ENCODE data around the gene COL4A6. TPM values are rescaled to one million over a fixed set of nuclear protein-coding genes. Genes with fewer than 3 reads are reported as not detected.

The COL4A6 gene
- polyA plus RNA-seq, 6 donors from 2014 or later = not detected

DNA sequence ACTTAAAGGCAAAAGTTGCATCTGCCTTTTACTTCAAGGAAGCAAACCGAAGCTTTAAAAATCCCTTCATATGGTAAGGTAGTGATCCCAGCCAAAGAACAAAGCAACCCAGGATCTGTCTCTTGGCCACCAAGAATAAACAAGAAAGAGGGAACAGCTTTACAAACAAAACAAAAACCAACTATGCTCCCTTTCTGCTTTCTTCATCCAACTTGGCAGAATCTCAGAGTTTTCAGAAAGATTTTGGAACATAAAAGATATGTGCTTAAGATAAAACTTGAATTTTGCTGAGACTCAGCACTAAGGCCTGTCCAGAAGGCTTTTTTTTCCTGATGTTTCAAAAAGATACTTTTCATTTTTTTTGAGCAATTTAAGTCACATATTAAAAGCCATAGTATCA, 94.0 kb downstream of the COL4A6 start:
- Mint-ChIP-seq H3K9me3 (peaks cover 0 to 3% (median 0%) of the 10 kb centered on the region in 7 donors), H3K27me3 (peaks cover 0 to 6% (median 0%) of the 10 kb centered on the region in 3 donors), H3K36me3 (no peaks in the 10 kb centered on the region), H3K27ac (no peak overlapping the region), H3K4me1 (no peaks in the 10 kb centered on the region), H3K4me3 (no peak overlapping the region)
- DNase-seq (no peak), ATAC-seq (ENCODE audit: low read depth in 2 of 2) (no peak)

DNA sequence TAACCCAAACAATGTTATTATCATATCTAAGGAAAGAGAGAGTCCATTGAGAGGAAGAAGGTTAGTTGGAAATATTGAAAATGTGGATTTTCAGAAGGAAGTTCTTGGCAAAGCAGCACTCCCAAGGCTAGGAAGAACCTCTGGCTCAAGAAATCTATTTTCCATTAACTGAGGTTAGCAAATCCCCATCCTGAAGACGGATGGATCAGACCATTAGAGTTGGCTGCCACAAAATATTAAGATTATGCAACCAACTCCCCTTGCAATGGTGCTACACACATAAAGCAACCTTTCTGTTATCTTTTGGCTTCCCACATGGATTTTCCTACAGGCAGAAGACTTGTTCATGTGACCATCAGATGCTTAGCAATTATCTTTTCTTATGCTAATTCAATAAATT, 96.3 kb downstream of the COL4A6 start:
- Mint-ChIP-seq H3K4me1 (no peaks in the 10 kb centered on the region), H3K9me3 (peaks cover 0 to 4% (median 0%) of the 10 kb centered on the region in 7 donors), H3K4me3 (no peak overlapping the region), H3K27me3 (peaks cover 0 to 6% (median 0%) of the 10 kb centered on the region in 3 donors), H3K27ac (no peak overlapping the region), H3K36me3 (no peaks in the 10 kb centered on the region)
- ATAC-seq (ENCODE audit: low read depth in 2 of 2) = no peak
- DNase-seq = no peak

DNA sequence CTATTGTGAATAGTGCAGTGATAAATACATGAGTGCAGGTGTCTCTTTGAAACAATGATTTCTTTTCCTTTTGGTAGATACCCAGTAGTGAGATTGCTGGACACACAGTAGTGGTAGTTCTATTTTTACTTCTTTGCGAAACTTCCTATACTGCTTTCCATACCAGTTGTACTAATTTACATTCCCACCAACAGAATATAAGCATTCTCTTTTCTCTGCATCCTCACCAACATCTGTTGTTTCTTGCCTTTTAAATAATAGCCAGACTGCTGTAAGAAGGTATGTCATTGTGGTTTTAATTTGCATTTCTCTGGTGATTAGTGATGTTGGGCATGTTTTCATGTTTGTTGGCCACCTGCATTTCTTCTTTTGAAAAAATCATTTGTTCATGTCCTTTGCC, 105.9 kb downstream of the COL4A6 start:
- peaks cover 0 to 4% (median 3%) of the 10 kb centered on the region in 3 donors for H3K27me3 Mint-ChIP-seq
- no peak for DNase-seq
- no peak overlapping the region for H3K4me3 Mint-ChIP-seq
- H3K9me3 Mint-ChIP-seq = peaks cover 0 to 2% (median 0%) of the 10 kb centered on the region in 7 donors
- no peaks in the 10 kb centered on the region for H3K36me3 Mint-ChIP-seq
- no peak overlapping the region for H3K27ac Mint-ChIP-seq
- no peaks in the 10 kb centered on the region for H3K4me1 Mint-ChIP-seq
- no peak for ATAC-seq (ENCODE audit: low read depth in 2 of 2)

DNA sequence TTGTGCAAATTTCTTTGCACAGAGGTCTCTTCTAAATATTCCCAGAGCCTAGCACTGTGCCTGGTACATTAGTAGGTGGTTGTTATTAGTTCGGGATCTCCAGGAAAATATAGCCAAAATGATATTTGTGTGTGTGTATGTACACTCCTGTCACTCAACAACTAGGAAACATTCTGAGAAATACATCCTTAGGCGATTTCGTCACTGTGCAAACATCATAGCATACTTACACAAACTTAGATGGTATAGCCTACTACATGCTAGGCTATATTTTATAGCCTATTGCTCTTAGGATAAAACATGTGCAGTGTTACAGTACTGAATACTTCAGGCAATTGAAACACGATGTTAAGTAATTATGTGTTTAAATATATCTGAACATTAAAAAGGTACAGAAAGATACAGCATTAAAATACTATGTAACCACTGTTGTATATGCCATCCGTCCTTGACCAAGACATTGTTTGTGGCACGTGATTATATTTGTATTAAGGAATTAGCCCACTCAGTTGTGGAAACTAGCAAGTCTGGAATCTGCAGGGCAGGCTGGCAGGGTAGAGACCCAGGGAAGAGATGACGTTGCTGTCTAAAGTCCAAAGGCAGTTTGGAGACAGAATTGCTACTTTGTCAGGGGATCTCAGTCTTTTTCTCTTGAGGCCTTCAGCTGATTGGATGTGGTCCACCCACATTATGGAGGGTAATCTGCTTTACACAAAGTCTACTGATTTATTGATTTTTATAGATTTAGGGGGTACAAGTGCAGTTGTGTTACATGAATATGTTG, 106.9 kb downstream of the COL4A6 start:
- ATAC-seq (ENCODE audit: low read depth in 2 of 2) (no peak), DNase-seq (no peak)
- H3K4me1 Mint-ChIP-seq = no peaks in the 10 kb centered on the region

DNA sequence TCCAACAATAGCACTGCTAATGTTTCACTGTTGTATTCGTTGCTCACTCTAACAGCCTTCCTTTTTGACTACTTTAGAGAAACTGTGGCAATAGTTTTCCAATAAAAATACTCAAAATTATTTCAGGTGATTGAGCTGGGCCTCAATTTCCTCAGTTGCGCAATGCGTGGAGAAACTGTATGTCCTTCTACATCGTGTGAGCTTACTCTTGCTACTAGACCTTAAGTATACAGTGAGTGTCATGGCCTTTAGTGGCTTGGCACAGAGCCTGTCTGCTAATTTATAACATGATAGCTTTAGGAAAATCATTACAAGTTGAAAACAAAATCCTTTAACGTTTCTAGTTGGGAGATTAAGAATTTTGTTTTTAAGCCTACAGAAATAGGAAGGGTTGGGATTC, 114.5 kb downstream of the COL4A6 start:
- H3K4me1 Mint-ChIP-seq = no peaks in the 10 kb centered on the region
- DNase-seq (no peak), ATAC-seq (ENCODE audit: low read depth in 2 of 2) (no peak)
- no peak overlapping the region for H3K27ac Mint-ChIP-seq
- H3K4me3 Mint-ChIP-seq = no peak overlapping the region
- peaks cover 0 to 3% (median under 1%) of the 10 kb centered on the region in 7 donors for H3K9me3 Mint-ChIP-seq
- H3K27me3 Mint-ChIP-seq = peaks cover 0 to 19% (median 0%) of the 10 kb centered on the region in 3 donors
- H3K36me3 Mint-ChIP-seq = no peaks in the 10 kb centered on the region

More for the DNA sequence above, 106.9 kb downstream of the COL4A6 start:
- Mint-ChIP-seq H3K36me3 (no peaks in the 10 kb centered on the region), H3K4me3 (no peak overlapping the region), H3K27me3 (peaks cover 0 to 4% (median 3%) of the 10 kb centered on the region in 3 donors), H3K9me3 (peaks cover 0 to 2% (median 0%) of the 10 kb centered on the region in 7 donors), H3K27ac (no peak overlapping the region)

DNA sequence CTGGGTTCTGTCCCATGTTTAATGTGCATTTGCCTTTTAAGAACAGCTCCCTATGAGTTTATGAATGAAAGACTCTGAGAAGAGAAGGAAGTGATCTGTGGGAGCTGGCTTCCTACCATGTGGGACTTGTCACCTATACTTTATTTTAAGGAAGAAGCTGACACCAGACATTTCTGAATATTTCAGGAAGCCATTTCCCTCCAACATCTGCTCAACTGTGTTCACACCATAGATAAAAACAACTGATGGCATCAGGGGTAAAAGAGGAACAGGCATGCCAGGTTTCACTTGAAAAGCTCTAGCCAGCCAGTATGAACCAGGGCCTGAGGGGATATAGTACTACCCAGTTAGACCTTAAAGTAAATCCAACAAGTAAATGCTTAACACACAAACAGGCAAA, 116.0 kb downstream of the COL4A6 start:
- Mint-ChIP-seq H3K4me1 (no peaks in the 10 kb centered on the region), H3K27ac (no peak overlapping the region)

DNA sequence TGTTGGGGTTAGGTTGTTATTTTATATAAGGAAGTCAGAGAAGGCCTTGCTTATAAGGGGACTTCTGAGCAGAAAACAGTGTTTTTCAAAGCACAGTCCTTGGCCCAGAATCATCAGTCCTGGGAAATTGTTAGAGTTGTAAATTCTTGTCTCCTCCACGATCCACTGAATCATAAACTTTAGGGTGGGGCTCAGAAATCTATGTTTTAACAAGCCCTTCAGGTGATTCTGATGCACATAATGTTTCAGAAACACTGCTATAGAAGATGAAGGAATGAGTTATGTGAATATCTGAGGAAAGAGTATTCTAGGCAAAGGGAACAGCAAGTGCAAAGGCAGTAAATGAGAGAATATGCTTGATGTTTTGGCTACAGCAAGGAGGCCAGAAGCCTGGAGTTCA, 121.8 kb downstream of the COL4A6 start:
- no peak for DNase-seq
- ATAC-seq (ENCODE audit: low read depth in 2 of 2) = no peak
- Mint-ChIP-seq H3K4me1 (no peaks in the 10 kb centered on the region), H3K4me3 (no peak overlapping the region), H3K36me3 (no peaks in the 10 kb centered on the region), H3K27ac (no peak overlapping the region), H3K27me3 (peaks cover 0 to 10% (median 0%) of the 10 kb centered on the region in 3 donors), H3K9me3 (peaks cover 0 to 8% (median 1%) of the 10 kb centered on the region in 7 donors)

More for the DNA sequence above, 116.0 kb downstream of the COL4A6 start:
- Mint-ChIP-seq H3K27me3 (peaks cover 0 to 15% (median 0%) of the 10 kb centered on the region in 3 donors), H3K4me3 (no peak overlapping the region), H3K9me3 (peaks cover 0 to 3% (median under 1%) of the 10 kb centered on the region in 7 donors), H3K36me3 (no peaks in the 10 kb centered on the region)
- DNase-seq (no peak), ATAC-seq (ENCODE audit: low read depth in 2 of 2) (no peak)

DNA sequence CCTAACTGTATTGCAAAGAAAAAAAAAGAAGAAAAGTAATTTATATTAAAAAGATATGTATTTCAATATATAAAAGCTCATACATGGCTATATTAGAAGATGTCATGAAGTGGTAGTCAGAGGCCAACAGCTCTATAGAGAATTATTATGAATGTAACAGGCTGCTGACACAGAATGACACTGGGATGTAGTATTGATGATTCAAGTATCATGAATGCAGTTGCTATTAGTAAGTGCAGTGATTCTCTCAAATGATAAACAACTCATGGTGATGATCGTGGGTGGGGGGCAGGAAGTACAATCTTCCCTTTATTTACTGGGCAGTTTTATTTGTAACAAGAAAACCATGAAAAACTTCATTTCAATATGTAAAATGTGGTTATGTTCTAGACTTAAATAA, 124.6 kb downstream of the COL4A6 start:
- DNase-seq (no peak), ATAC-seq (ENCODE audit: low read depth in 2 of 2) (no peak)
- H3K27me3 Mint-ChIP-seq = peaks cover 0 to 7% (median 0%) of the 10 kb centered on the region in 3 donors
- H3K4me3 Mint-ChIP-seq = no peak overlapping the region
- no peaks in the 10 kb centered on the region for H3K36me3 Mint-ChIP-seq
- H3K9me3 Mint-ChIP-seq = peaks cover 0 to 8% (median 0%) of the 10 kb centered on the region in 7 donors
- H3K4me1 Mint-ChIP-seq = no peaks in the 10 kb centered on the region
- H3K27ac Mint-ChIP-seq = no peak overlapping the region

DNA sequence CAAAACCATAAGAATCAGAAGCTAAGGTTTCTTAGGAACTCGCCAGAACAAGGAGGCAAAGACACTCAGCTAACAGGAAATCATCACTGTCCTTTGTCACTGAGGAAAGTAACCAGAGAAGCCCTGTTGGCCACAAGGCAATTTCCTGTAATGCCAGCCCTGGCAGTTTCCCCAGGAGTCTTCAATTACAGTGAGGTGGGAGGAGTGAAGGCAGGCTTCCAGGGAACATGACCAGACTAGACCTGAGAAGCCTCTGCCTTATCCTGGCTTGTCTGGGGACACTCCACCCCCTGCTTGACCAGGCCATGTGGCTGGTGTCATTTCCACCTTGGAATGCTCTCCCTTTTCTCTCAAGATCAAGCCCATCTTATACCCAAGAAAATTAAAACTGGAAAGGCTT, 125.3 kb downstream of the COL4A6 start:
- ATAC-seq (ENCODE audit: low read depth in 2 of 2) (no peak), DNase-seq (no peak)
- Mint-ChIP-seq H3K36me3 (no peaks in the 10 kb centered on the region), H3K27me3 (peaks cover 0 to 7% (median 0%) of the 10 kb centered on the region in 3 donors), H3K4me3 (no peak overlapping the region), H3K9me3 (peaks cover 0 to 8% (median 0%) of the 10 kb centered on the region in 7 donors), H3K4me1 (no peaks in the 10 kb centered on the region), H3K27ac (no peak overlapping the region)

DNA sequence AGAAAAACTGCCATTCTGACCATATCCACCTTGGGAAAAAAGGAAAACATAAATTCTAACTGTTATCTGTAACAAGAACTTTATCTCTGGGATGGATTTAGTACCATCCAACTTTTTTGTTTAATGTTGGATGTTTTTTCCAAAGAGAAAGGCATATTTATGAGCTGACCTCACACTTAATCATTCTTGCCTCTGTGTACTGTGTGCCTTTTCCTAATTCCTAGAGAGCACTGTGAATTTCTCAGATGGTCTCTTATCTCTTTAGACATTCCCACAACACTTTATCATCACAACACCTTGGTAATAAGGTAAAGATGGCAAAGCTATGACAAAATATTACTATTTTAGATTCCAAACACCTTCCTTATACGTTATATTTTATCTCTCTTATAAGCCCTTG, 126.2 kb downstream of the COL4A6 start:
- Mint-ChIP-seq H3K36me3 (no peaks in the 10 kb centered on the region), H3K27ac (no peak overlapping the region), H3K27me3 (peaks cover 0 to 7% (median 0%) of the 10 kb centered on the region in 3 donors), H3K9me3 (peaks cover 0 to 5% (median 0%) of the 10 kb centered on the region in 7 donors), H3K4me3 (no peak overlapping the region), H3K4me1 (no peaks in the 10 kb centered on the region)
- DNase-seq = no peak
- ATAC-seq (ENCODE audit: low read depth in 2 of 2) = no peak

DNA sequence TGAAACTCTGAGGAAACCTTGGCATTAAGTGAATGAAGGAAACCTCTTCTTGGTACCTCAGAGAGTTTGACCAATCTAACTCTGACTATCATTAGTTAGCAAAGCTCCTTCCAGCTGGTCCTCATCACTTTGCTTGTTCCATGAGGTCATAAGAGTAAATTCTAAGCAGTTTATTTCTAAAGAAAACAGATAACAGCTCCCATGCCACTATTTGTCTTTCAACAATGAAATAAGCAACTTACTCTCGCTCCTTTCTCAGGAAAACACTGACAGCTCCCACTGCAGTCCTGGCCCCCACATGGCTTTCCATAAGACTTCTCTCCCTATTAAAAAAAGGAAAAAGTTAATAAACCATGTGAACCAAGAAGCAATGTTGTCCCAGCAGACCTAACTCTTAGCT, 127.7 kb downstream of the COL4A6 start:
- no peaks in the 10 kb centered on the region for H3K36me3 Mint-ChIP-seq
- H3K4me1 Mint-ChIP-seq = no peaks in the 10 kb centered on the region
- no peak overlapping the region for H3K27ac Mint-ChIP-seq
- peaks cover 0 to 7% (median 0%) of the 10 kb centered on the region in 3 donors for H3K27me3 Mint-ChIP-seq
- DNase-seq (no peak), ATAC-seq (ENCODE audit: low read depth in 2 of 2) (no peak)
- no peak overlapping the region for H3K4me3 Mint-ChIP-seq
- no peaks in the 10 kb centered on the region for H3K9me3 Mint-ChIP-seq

DNA sequence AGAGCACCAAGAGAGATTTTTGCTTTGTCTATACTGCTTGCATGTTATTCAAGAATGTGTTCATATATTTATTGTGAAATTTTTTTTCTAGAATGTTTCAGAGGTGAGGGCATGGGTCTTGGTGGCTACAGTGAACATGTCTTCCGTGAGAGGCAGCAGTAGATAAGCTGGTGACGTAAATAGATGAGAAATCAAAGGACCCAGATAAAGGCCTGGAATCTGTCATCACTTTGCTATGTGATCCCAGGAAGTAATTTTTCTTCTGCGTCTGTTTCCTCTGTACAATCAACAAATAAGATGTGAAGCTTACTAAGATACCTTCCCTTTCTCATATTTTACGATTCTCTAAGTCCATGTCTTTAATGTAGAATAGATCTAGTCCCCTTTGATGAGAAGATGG, 129.1 kb downstream of the COL4A6 start:
- Mint-ChIP-seq H3K36me3 (no peaks in the 10 kb centered on the region), H3K27ac (no peak overlapping the region), H3K4me3 (no peak overlapping the region), H3K9me3 (no peaks in the 10 kb centered on the region), H3K4me1 (no peaks in the 10 kb centered on the region), H3K27me3 (peaks cover 0 to 7% (median 0%) of the 10 kb centered on the region in 3 donors)
- ATAC-seq (ENCODE audit: low read depth in 2 of 2) = no peak
- no peak for DNase-seq

DNA sequence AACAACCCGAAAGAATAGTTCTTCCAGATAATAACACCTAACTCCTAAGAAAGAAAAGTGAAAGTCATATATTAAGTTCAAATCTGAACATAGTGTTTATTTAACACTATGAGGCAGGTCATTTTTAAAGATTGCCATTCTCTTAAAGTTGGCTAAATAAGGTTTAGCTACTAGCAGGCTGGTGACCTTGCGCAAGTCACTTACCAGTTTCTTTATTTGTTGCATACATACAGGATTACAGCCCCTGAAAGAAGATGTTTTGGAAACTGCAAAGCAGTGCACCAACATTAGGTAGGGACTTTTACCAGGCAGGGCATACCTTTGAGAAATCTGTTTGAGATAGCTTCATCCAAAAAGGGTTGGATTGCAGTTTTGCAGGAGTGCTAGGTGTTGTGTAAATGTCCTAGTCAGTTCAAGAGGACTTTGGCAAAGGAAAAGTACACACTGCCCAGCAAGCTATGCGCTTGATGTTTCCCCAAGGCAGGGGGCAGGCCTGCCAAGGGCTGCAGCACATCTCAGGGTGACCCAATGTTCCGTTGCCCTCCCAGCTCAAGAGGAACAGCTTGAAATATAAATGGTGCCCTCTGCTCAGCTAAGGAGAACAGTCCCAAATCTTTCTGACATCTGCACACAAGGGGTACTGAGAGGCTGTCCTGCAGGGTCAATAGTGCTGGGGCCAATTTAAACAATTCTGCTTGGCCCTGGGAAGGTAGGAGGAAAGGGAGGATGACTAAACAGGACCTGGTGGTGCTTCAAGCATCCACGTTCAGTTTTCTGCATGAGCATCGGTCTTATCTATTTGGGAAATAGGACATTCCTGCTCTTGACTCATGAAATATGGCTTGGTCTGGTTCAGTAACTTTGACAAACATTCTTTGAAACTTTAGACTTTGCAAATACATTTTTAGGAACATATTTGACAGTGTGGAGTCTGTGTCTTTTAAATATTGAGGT, 130.8 kb downstream of the COL4A6 start:
- peaks cover 0 to 3% (median 0%) of the 10 kb centered on the region in 7 donors for H3K9me3 Mint-ChIP-seq
- H3K27me3 Mint-ChIP-seq = peaks cover 0 to 7% (median 0%) of the 10 kb centered on the region in 3 donors
- no peaks in the 10 kb centered on the region for H3K36me3 Mint-ChIP-seq
- ATAC-seq (ENCODE audit: low read depth in 2 of 2) (no peak), DNase-seq (no peak)
- no peaks in the 10 kb centered on the region for H3K4me1 Mint-ChIP-seq
- no peak overlapping the region for H3K4me3 Mint-ChIP-seq
- no peak overlapping the region for H3K27ac Mint-ChIP-seq

Measured in naive B cell (primary cell).